Osteocyte (in vitro differentiated cells): ENCODE measurements around the gene MAML2. TPM values are rescaled to one million over a fixed set of nuclear protein-coding genes. Genes with fewer than 3 reads are reported as not detected.

ENCODE experiments used
- DNase-seq: peaks from one replicate; pipeline ENCODE4 v3.0.0; 2021; ENCODE audit warnings: mixed read lengths; ENCODE audit not compliant: unreplicated experiment; ENCODE audit errors: extremely low spot score
- H3K27ac Mint-ChIP-seq: one replicate; pipeline ENCODE4 v1.8.0; 2021; ENCODE audit warnings: mild to moderate bottlenecking, mixed read lengths; ENCODE audit not compliant: unreplicated experiment
- H3K27me3 Mint-ChIP-seq: one replicate; pipeline ENCODE4 v1.8.0; 2021; ENCODE audit warnings: mixed read lengths; ENCODE audit not compliant: unreplicated experiment
- H3K36me3 Mint-ChIP-seq: one replicate; pipeline ENCODE4 v1.8.0; 2021; ENCODE audit warnings: mixed read lengths; ENCODE audit not compliant: unreplicated experiment
- H3K4me1 Mint-ChIP-seq: one replicate; pipeline ENCODE4 v1.8.0; 2021; ENCODE audit warnings: mixed read lengths; ENCODE audit not compliant: unreplicated experiment
- H3K4me3 Mint-ChIP-seq: one replicate; pipeline ENCODE4 v1.8.0; 2021; ENCODE audit warnings: mild to moderate bottlenecking, moderate library complexity, mixed read lengths; ENCODE audit not compliant: unreplicated experiment
- H3K9me3 Mint-ChIP-seq: one replicate; pipeline ENCODE4 v1.8.0; 2021; ENCODE audit warnings: mixed read lengths; ENCODE audit not compliant: unreplicated experiment
- CTCF ChIP-seq: fragments of 200-600 bp; sonication (generic); IDR thresholded peaks from 2 replicates; pipeline ENCODE4 v1.5.0; 2021; ENCODE audit warnings: antibody characterized with exemption, mild to moderate bottlenecking, moderate library complexity
- total RNA-seq: library from RNA; stranded (reverse); gene quantifications from 2 replicates; pipeline ENCODE4 v1.2.1, GENCODE V29; 2021

Gene MAML2
- total RNA-seq, 1 donor from 2014 or later = 29.3 TPM

GRCh38 chr11:95989076-95989605 is 353.9 kb downstream of the MAML2 start:
- no peak for TF ChIP-seq CTCF
- H3K27ac Mint-ChIP-seq = no peak overlapping the region
- H3K4me1 Mint-ChIP-seq = peaks cover 61% of the 10 kb centered on the region
- no peak overlapping the region for H3K4me3 Mint-ChIP-seq
- peaks cover 26% of the 10 kb centered on the region for H3K36me3 Mint-ChIP-seq
- H3K9me3 Mint-ChIP-seq = no peaks in the 10 kb centered on the region
- H3K27me3 Mint-ChIP-seq = no peaks in the 10 kb centered on the region
- DNase-seq = no peak

GRCh38 chr11:95985174-95985808 is 357.7 kb downstream of the MAML2 start:
- Mint-ChIP-seq H3K4me1 (peaks cover 23% of the 10 kb centered on the region), H3K36me3 (peaks cover 36% of the 10 kb centered on the region), H3K27me3 (no peaks in the 10 kb centered on the region), H3K27ac (peak overlapping the region; percentile 57), H3K4me3 (no peak overlapping the region), H3K9me3 (no peaks in the 10 kb centered on the region)
- DNase-seq = no peak
- TF ChIP-seq CTCF = no peak

- Mint-ChIP-seq H3K4me1 (peaks cover 15% of the 10 kb centered on the region), H3K27me3 (no peaks in the 10 kb centered on the region), H3K27ac (no peak overlapping the region), H3K4me3 (no peak overlapping the region), H3K36me3 (peaks cover 41% of the 10 kb centered on the region), H3K9me3 (no peaks in the 10 kb centered on the region)
- DNase-seq = no peak
- no peak for TF ChIP-seq CTCF
Observed at GRCh38 chr11:95984072-95984471, 358.9 kb downstream of the MAML2 start.

- H3K9me3 Mint-ChIP-seq = no peaks in the 10 kb centered on the region
- DNase-seq = no peak
- peaks cover 5% of the 10 kb centered on the region for H3K4me1 Mint-ChIP-seq
- H3K4me3 Mint-ChIP-seq = no peak overlapping the region
- no peak overlapping the region for H3K27ac Mint-ChIP-seq
- no peaks in the 10 kb centered on the region for H3K27me3 Mint-ChIP-seq
- no peak for TF ChIP-seq CTCF
- peaks cover 37% of the 10 kb centered on the region for H3K36me3 Mint-ChIP-seq
Observed at GRCh38 chr11:95977534-95978174, 365.3 kb downstream of the MAML2 start.

- Mint-ChIP-seq H3K27me3 (no peaks in the 10 kb centered on the region), H3K4me3 (no peak overlapping the region), H3K4me1 (peaks cover 5% of the 10 kb centered on the region), H3K27ac (no peak overlapping the region), H3K9me3 (no peaks in the 10 kb centered on the region), H3K36me3 (peaks cover 35% of the 10 kb centered on the region)
- no peak for DNase-seq
- TF ChIP-seq CTCF = no peak
Observed at GRCh38 chr11:95976550-95976949, 366.4 kb downstream of the MAML2 start.
